Motor neuron (in vitro differentiated cells): Measurements from ENCODE around the gene SH3BP4. TPM values are rescaled to one million over a fixed set of nuclear protein-coding genes. Genes with fewer than 3 reads are reported as not detected.
A peak's percentile ranks its signal among the peaks of the same experiment; 100 is the strongest.

Source experiments
- ATAC-seq, 8 experiments: fragments of 200-7000 bp; cut with Tn5 transposase; replicated peaks in 6 of 8; 2 replicates each; pipeline ENCODE4 v1.8.0; 2021; ENCODE audit warnings: mild to moderate bottlenecking in 8 of 8, moderate library complexity in 8 of 8
- H3K27ac ChIP-seq, 2 donors: fragments of 250-450 bp; sonication (Bioruptor Pico); 2 replicates each; pipeline ENCODE4 v1.9.0; 2021; ENCODE audit warnings: antibody characterized with exemption in 2 of 2, mild to moderate bottlenecking in 2 of 2, moderate library complexity in 1 of 2
- H3K4me1 ChIP-seq, 2 donors: fragments of 250-450 bp; sonication (Bioruptor Pico); replicated peaks in 1 of 2; 2 replicates each; pipeline ENCODE4 v1.6.1; 2021; ENCODE audit warnings: antibody characterized with exemption in 2 of 2, mild to moderate bottlenecking in 2 of 2, moderate library complexity in 1 of 2
- H3K4me3 ChIP-seq, 5 donors: fragments of 250-450 bp; sonication (Bioruptor Pico); 2 replicates each; pipeline ENCODE4 v1.9.0; 2021; ENCODE audit warnings: antibody characterized with exemption in 5 of 5, mild to moderate bottlenecking in 5 of 5, moderate library complexity in 4 of 5
- WGBS, 10 experiments: fragments of 450-650 bp; shearing (Covaris generic); methylation state at CpG; one replicate each; pipeline ENCODE4 v1.0.0; 2022; 5-methylcytosine and 5-hydroxymethylcytosine counted together
- in situ Hi-C, 9 experiments: fragments of 400-800 bp; cut with MboI; loops; one replicate each; pipeline ENCODE4 v1.15.0; 2021; ENCODE audit warnings: low sequenced_read_pairs in 9 of 9, low pct_unique_long_range_greater_than_20kb in 2 of 9; ENCODE audit not compliant: unreplicated experiment in 9 of 9
- total RNA-seq, 8 experiments: library from RNA; unstranded; fragments of 300-600 nt; gene quantifications; 2 replicates each; pipeline versions ENCODE4 v1.2.3 to v1.2.4, GENCODE V29; 2022

SH3BP4 gene
- total RNA-seq, 8 experiments from 2014 or later = 16.7 to 41.1 (median 26.7) TPM

DNA sequence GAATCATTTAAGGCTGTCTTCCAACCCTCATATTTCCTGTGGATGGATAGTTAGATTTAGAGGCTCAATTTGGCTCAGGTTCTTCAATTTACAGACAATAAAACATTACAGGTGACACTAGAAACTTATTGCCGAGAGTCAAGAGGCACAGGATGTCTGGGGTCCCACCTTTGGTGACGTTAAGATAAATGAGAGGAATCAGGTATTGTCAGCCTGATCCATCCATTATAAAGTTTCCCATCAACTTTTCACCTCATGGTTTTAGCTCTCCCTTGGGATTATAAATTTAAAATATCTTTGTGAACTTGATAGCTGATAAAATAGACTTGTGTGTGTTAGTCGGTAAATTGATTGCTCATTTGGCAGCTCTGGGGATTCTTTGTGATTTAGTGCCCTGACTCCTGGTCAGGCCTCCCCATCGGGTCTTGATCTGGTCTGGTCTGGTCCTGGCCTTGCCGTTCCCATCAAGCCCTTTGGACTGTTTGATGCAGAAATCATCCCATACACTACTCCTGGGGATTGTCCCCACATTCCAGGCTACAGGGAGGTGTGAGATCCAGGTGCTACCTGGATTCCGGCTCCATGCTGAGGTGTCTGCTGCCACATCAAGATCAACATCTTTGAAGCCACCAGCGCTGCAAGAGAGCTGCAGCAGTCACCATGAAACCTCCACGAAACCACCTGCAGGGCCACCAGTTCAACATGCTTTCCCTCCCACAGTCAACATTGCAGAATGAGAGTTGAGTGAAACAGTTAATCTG is 130.9 kb downstream of the SH3BP4 start:
- Histone ChIP-seq H3K4me3 (no peak overlapping the region), H3K27ac (no peak overlapping the region), H3K4me1 (peaks cover 25 to 28% of the 10 kb centered on the region in 2 donors)
- peak in 3 of 8 experiments; percentile 76 to 85 (median 82) for ATAC-seq
- WGBS, 10 experiments = 64 to 100% (median 84%) methylated on average over 1 to 7 of the region's 8 CpGs
- in situ Hi-C loops = no loop called here

DNA sequence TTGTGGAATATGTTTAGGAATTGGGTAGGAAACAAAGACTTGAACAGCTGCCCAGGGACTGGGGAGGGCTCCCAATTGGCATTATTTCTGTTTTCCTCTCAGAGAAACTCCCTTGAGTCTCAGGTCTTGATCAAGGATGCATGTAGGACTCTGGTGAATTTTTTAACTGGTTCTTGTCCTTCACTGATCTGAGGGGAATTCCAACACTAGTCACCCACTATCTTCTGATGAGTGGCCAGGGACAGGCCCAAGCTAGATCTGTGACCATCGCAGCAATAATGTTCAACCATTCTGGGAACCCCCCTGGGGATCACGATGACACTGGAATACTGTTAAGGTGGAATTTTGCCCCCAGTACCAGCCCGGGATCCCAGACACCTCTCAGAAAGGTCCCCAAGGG is 132.0 kb downstream of the SH3BP4 start:
- Histone ChIP-seq H3K27ac (no peak overlapping the region), H3K4me1 (peaks cover 35 to 38% of the 10 kb centered on the region in 2 donors), H3K4me3 (no peak overlapping the region)
- peak in 2 of 8 experiments; percentile 12 to 35 for ATAC-seq
- in situ Hi-C loops = no loop called here
- 50 to 100% (median 86%) methylated on average over 1 to 3 of the region's 3 CpGs; no CpG with 5 or more reads in 7 of the 10 experiments for WGBS, 10 experiments

DNA sequence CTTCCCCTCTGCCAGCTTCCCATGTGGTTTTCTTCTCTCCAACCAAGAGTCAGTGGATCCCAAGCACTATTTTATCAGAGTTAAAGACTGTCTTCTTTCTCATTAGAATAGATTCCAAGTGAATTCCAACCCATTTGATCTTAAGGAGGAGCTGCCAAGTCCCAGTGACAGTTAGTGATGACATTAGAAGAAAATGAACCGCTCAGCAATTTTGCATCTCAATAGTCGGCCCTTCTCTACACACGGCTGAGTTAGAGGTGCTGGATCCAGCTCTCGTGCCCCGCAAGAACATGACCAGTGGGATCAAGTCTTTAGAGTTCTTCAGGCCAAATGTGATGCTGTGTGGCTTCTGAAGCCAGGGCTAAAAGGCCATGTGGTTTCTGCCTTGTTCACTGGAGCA is 132.6 kb downstream of the SH3BP4 start:
- in situ Hi-C loops = no loop called here
- WGBS, 10 experiments = 33 to 80% (median 74%) methylated on average over 1 to 5 of the region's 5 CpGs; no CpG with 5 or more reads in 4 of the 10 experiments

DNA sequence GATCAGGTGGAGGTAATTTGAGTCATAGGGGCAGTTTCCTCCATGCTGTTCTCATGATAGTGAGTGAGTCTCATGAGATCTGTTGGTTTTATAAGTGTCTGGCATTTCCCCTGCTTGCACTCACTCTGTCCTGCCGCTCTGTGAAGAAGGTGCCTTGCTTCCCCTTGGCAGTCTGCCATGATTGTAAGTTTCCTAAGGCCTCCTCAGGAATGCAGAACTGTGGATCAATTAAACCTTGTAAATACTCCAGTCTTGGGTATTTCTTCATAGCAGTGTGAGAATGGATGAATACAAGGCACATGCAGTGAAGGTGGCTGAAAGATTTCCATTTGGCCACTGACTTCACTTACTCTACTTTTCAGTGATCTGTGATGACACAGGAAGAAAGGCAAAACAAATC is 133.7 kb downstream of the SH3BP4 start:
- Histone ChIP-seq H3K27ac (no peak overlapping the region), H3K4me3 (no peak overlapping the region), H3K4me1 (peaks cover 41 to 42% of the 10 kb centered on the region in 2 donors)
- in situ Hi-C loops = no loop called here
- WGBS, 10 experiments = 80 to 100% methylated on average over 1 of the region's 1 CpG; no CpG with 5 or more reads in 8 of the 10 experiments
- ATAC-seq = no peak

More for the DNA sequence above, 132.6 kb downstream of the SH3BP4 start:
- Histone ChIP-seq H3K27ac (no peak overlapping the region), H3K4me3 (no peak overlapping the region), H3K4me1 (peaks cover 41 to 42% of the 10 kb centered on the region in 2 donors)
- no peak for ATAC-seq

DNA sequence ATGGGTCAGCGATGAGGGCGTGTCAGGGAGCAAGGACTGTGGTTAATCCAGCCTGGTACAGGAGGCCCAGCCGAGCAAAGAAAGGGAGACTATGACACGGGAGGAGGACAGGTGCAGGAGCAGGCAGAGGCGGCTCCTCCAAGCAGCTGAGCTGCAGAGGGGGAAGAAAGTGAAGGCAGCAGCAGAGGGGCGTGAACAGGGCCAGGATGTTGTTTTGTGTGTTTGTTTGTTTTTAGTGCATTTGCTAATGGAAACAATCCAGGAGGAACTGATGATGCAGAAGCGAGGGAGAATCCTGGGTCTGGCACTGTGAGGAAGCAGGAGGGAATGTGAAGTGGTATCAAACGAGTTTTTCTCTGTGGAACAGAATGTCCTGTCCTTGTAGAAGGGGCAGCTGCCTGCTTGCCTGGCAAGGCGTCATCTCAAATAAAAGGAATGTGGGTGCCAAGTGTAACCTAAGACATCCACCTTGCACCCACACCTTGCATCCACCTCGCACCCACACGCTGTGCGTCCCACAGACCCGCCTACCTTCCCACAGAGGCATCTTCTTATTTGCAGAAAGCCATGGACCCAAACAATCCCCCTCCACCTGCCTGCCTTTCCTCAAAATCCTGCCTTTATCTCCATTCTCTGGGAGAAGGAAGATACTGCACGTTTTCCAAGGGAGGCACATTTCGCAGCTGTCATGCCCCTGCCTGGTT is 134.8 kb downstream of the SH3BP4 start:
- 62 to 100% (median 83%) methylated on average over 3 to 11 of the region's 15 CpGs; no CpG with 5 or more reads in 1 of the 10 experiments for WGBS, 10 experiments
- no peak overlapping the region for H3K4me3 ChIP-seq
- peaks cover 41 to 42% of the 10 kb centered on the region in 2 donors for H3K4me1 ChIP-seq
- in situ Hi-C loops = no loop called here
- ATAC-seq = no peak
- no peak overlapping the region for H3K27ac ChIP-seq

DNA sequence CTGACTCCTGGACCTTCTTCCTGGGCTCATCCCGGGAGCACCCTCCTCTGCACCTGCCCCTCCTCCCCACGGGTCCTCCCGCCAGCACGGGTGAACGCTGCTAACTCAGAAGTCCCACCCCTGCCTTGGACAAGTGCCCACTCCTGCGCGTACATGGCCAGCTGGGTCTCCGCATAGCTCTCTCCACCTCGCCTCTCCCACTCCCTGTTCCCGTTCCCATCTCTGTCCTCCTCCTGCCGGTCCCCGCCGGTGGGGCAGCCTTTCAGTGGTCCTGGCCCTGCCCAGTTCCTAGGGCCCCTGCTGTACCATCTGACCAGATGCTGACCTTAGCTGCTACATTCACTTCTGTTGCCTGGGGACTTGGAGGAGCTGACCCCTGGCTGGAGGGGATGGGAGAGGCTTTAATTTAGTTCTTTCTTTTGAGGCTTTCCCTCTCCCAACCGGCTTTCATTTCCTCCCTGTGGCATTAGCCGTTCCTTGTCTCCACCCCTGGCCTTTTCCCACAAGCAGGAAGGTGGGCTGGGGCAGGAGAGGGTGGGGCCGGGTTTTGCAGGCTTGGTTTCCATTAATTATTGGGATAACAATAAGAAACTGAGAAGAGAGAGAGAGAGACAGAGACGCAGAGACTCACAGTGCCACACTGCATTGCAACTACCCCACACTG is 136.1 kb downstream of the SH3BP4 start:
- in situ Hi-C loops = no loop called here
- Histone ChIP-seq H3K27ac (peak overlapping the region in 1 of 2 donors; percentile 66), H3K4me3 (no peak overlapping the region), H3K4me1 (peaks cover 31 to 35% of the 10 kb centered on the region in 2 donors)
- 0 to 50% (median 41%) methylated on average over 1 to 15 of the region's 17 CpGs; no CpG with 5 or more reads in 6 of the 10 experiments for WGBS, 10 experiments
- ATAC-seq = peak; percentile 41 to 96 (median 94)

DNA sequence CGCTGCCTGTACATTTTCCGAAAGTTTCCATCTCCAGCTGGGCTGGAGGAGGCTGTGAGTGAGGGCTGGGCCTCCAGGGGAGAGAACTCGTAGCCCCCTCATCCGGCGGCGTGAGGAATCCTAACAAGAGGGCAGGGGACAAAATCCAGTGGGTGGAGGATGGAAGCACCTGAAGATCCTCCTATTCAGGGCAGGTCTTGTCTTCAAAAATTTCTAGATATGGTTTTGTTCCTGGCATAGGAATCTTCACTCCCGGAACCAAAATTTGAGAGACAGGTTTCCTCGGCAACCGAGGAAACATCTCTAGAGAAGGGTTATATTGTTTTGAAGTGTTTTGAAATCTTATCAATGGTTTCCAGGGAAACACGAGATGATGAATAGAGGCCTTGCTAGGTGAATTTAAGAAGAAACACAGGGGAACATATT is 136.7 kb downstream of the SH3BP4 start:
- WGBS, 10 experiments = 30 to 94% (median 57%) methylated on average over 3 to 6 of the region's 10 CpGs; no CpG with 5 or more reads in 3 of the 10 experiments
- H3K4me3 ChIP-seq = no peak overlapping the region
- peak overlapping the region in 1 of 2 donors; percentile 66 for H3K27ac ChIP-seq
- in situ Hi-C loops = no loop called here
- peak in 5 of 8 experiments; percentile 77 to 84 (median 79) for ATAC-seq
- H3K4me1 ChIP-seq = peaks cover 26 to 32% of the 10 kb centered on the region in 2 donors

DNA sequence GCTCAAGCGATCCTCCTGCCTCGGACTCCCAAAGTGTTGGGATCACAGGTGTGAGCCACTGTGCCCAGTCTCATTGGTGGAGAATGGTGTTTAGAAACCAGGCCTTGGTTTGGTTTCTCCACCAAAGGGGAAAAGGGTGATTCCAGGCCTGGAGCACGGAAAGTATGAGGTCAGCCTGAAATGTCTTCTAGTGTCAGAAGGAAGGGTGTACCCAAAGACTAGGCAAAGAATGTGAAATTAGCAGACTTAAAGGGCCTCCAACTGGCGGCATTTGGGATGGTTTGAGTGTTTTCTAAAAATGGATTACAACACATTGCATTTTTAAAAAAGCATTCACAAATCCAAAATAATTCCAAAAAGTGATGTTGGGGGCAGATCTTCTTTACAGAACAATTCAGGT is 139.6 kb downstream of the SH3BP4 start:
- H3K4me3 ChIP-seq = no peak overlapping the region
- in situ Hi-C loops = no loop called here
- ATAC-seq = peak in 1 of 8 experiments; percentile 27

DNA sequence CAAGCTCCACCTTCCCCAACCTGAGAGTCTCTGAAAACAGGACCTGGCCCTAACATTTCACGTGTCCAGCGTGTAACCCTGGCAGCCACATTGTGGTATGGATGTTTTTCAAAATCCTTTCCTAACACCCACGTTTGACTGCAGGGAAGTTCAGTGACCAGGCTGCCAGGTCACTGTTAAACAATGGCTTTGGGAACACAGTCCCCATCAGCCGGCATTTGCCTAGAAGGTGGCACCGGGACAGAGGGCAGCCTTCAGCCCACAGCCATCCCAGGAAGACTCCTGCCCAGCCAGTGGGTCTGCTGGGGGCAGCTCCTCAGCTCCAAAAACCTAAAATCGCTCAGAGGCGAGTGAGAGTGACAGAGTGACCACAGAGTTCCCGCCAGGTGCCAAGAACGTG is 140.2 kb downstream of the SH3BP4 start:
- H3K4me3 ChIP-seq = no peak overlapping the region
- no peak for ATAC-seq
- in situ Hi-C loops = no loop called here
- peaks cover 18 to 22% of the 10 kb centered on the region in 2 donors for H3K4me1 ChIP-seq
- 50 to 87% (median 74%) methylated on average over 1 to 5 of the region's 9 CpGs; no CpG with 5 or more reads in 6 of the 10 experiments for WGBS, 10 experiments
- H3K27ac ChIP-seq = no peak overlapping the region

More for the DNA sequence above, 139.6 kb downstream of the SH3BP4 start:
- no peak overlapping the region for H3K27ac ChIP-seq
- peaks cover 18 to 27% of the 10 kb centered on the region in 2 donors for H3K4me1 ChIP-seq
- WGBS, 10 experiments = 44 to 98% (median 93%) methylated on average over 2 to 4 of the region's 4 CpGs; no CpG with 5 or more reads in 2 of the 10 experiments

DNA sequence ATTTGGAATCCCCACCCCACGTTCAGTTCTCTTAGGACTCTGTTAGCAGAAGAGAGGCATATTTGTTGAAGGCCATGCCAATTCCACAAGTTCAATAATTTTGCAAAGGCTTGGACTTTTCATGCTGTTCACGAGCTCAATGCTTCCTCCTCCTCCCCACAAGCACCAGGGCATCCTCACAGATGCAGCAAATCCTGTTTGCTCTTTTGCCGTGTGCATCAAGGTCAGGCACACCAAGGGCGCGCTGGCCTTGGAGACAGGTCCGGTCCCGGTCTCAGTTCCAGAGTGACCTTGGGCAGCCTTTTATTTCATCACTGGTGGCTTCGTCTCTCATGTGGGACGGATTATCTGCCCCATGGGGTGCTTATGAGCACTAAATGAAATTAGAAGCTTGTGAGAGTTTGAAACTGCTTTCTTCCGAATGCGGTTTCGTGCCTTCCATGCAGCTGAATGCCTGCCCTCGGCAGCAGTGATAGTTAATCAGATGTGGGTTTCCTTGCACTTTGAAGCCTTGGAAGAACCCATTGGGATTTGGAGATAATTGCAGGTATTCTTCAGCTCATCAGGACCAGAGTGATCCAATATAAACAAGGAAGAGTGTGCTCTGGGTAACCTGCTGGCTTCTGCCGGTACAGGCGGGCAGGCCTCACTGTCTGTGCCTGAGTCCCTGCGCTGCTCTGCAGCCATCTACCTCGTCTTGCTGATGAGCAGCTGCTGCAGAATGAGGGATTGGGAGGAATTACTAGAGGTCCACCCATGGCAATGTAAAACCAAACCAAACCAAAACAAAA is 140.8 kb downstream of the SH3BP4 start:
- 47 to 100% (median 78%) methylated on average over 2 to 11 of the region's 17 CpGs for WGBS, 10 experiments
- Histone ChIP-seq H3K27ac (no peak overlapping the region), H3K4me1 (peaks cover 16 to 19% of the 10 kb centered on the region in 2 donors), H3K4me3 (no peak overlapping the region)
- no peak for ATAC-seq
- in situ Hi-C loops = no loop called here

DNA sequence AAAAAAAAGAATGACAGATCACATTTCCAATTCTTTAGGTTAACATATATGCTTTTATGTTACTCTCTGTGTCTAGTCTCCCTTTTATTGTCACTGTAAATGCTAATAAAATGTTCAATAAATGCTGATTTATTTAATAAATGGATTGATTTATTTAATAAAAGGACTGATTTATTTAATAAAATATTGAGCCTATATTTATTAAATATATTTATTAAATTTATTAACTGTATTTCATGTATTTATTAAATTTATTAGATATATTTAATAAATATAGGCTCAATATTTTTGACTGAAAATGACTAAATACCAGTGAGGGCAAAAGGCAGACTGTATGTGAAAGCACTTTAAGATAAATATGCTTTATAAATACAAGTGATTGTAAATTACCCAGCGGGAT is 142.6 kb downstream of the SH3BP4 start:
- Histone ChIP-seq H3K27ac (no peak overlapping the region), H3K4me3 (no peak overlapping the region), H3K4me1 (peaks cover 8 to 10% of the 10 kb centered on the region in 2 donors)
- ATAC-seq = no peak
- in situ Hi-C loops = no loop called here
- 82 to 100% (median 100%) methylated on average over 1 of the region's 1 CpG; no CpG with 5 or more reads in 2 of the 10 experiments for WGBS, 10 experiments

DNA sequence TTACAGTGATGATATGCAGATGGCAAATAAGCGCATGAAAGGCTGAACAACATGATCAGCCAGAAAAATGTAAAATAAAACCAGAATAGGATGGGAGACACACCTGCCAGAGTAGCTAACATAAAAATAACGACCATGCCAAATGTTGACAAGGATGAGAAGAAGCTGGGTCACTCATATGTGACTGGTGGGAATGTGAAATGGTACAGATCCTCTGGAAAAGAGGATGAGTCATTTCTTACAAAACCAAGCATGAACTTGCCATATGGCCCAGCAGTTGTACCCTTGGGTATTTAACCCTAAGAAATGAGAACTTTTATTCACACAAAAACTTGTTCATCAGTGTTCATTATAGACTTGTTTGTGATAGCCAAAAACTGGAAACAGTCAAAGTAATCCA is 143.8 kb downstream of the SH3BP4 start:
- WGBS, 10 experiments = 20 to 94% (median 78%) methylated on average over 1 to 2 of the region's 2 CpGs; no CpG with 5 or more reads in 1 of the 10 experiments

More for the DNA sequence above, 143.8 kb downstream of the SH3BP4 start:
- ATAC-seq = no peak
- Histone ChIP-seq H3K4me3 (no peak overlapping the region), H3K4me1 (peaks cover 8 to 10% of the 10 kb centered on the region in 2 donors), H3K27ac (no peak overlapping the region)
- in situ Hi-C loops = no loop called here
